HCT116 (cell line): ENCODE measurements around the gene IMMT. TPM values are rescaled to one million over a fixed set of nuclear protein-coding genes. Genes with fewer than 3 reads are reported as not detected.

Experiments used
- ATAC-seq: fragments of 200-7000 bp; cut with Tn5 transposase; 2 replicates; pipeline ENCODE4 v1.9.1; 2020; ENCODE audit warnings: mild to moderate bottlenecking, moderate library complexity
- BruUV-seq: library from RNA; stranded (reverse); fragments of 400-500 nt; replicated peaks from 2 replicates; lab custom pipeline; 2021; lab: Mats Ljungman, UMichigan
- CTCF ChIA-PET: fragments of 300-600 bp; sonication (Branson Sonifier 250); formaldehyde crosslinking; loops from one replicate; lab custom pipeline; 2021; ENCODE audit warnings: antibody characterized with exemption; lab: Charles Lee
- POLR2A ChIA-PET: fragments of 300-600, 350-600 bp; sonication (Branson Sonifier 250); formaldehyde crosslinking; loops from one replicate; lab custom pipeline; 2021; ENCODE audit warnings: antibody characterized with exemption; lab: Charles Lee
- RAD21 ChIA-PET, 2 experiments: fragments of 300-600 bp; sonication (Branson Sonifier 250); formaldehyde crosslinking; loops; one replicate each; lab custom pipeline; 2023; ENCODE audit warnings: low total read pairs in 2 of 2; ENCODE audit not compliant: uncharacterized antibody in 2 of 2, unreplicated experiment in 2 of 2, low non-redundant PET in 1 of 2; lab: Charles Lee
- DNase-seq: peaks from one replicate; pipeline ENCODE4 v3.0.0-alpha.2; 2010; ENCODE audit warnings: low read depth, low spot score
- H2AFZ ChIP-seq: fragments of 200-600 bp; shearing (Covaris generic), sonication (generic); 2 replicates; pipeline ENCODE4 v1.6.1; 2017; ENCODE audit warnings: low read depth, mixed run types, mixed read lengths, antibody characterized with exemption, low read length; ENCODE audit not compliant: poor library complexity, severe bottlenecking
- H3K27ac ChIP-seq: 2 replicates; pipeline ENCODE4 v1.5.1; 2012; ENCODE audit warnings: low read depth, low read length
- H3K27me3 ChIP-seq: fragments of 200-600 bp; sonication (generic); 2 replicates; pipeline ENCODE4 v1.6.1; 2016; ENCODE audit warnings: mixed run types, low read length, mixed read lengths; ENCODE audit not compliant: insufficient read depth
- H3K36me3 ChIP-seq, 2 experiments: fragments of 200-500 bp in 1 of 2; fragments of 200-600 bp in 1 of 2; sonication (Bioruptor generic) in 1 of 2; sonication (generic) in 1 of 2; 2 replicates each; pipeline versions ENCODE4 v1.5.1 to v1.6.1; 2014 to 2016; ENCODE audit warnings: low read length in 2 of 2, inconsistent platforms in 1 of 2, mixed read lengths in 1 of 2, mixed run types in 1 of 2; ENCODE audit not compliant: insufficient read depth in 2 of 2, control insufficient read depth in 1 of 2
- H3K4me1 ChIP-seq, 2 experiments: fragments of 200-600 bp in 1 of 2; sonication (generic) in 1 of 2; 2 replicates each; pipeline versions ENCODE4 v1.5.1 to v1.6.1; 2012 to 2017; ENCODE audit warnings: low read length in 2 of 2, inconsistent platforms in 1 of 2, mild to moderate bottlenecking in 1 of 2, mixed read lengths in 1 of 2, mixed run types in 1 of 2, moderate library complexity in 1 of 2; ENCODE audit not compliant: insufficient read depth in 2 of 2, control insufficient read depth in 1 of 2
- H3K4me2 ChIP-seq: fragments of 200-600 bp; sonication (generic); 2 replicates; pipeline ENCODE4 v1.6.1; 2017; ENCODE audit warnings: mixed run types, low read length, mixed read lengths
- H3K4me3 ChIP-seq, 2 experiments: fragments of 200-600 bp in 1 of 2; sonication (generic) in 1 of 2; replicated peaks in 1 of 2; 2 replicates each; pipeline ENCODE4 v1.5.1; 2011 to 2016; ENCODE audit warnings: low read length in 2 of 2, control low read depth in 1 of 2, low read depth in 1 of 2, mild to moderate bottlenecking in 1 of 2, mixed read lengths in 1 of 2, mixed run types in 1 of 2
- H3K79me2 ChIP-seq: fragments of 200-600 bp; sonication (generic); 2 replicates; pipeline ENCODE4 v1.6.1; 2017; ENCODE audit warnings: mild to moderate bottlenecking, mixed run types, low read length, moderate library complexity, mixed read lengths; ENCODE audit not compliant: insufficient read depth
- H3K9ac ChIP-seq: fragments of 200-600 bp; sonication (generic); 2 replicates; pipeline ENCODE4 v1.6.1; 2016; ENCODE audit warnings: low read length, mixed read lengths
- H3K9me2 ChIP-seq: fragments of 200-600 bp; sonication (generic), shearing (Covaris generic); 2 replicates; pipeline ENCODE4 v1.6.1; 2017; ENCODE audit warnings: mixed run types, mild to moderate bottlenecking, moderate library complexity; ENCODE audit not compliant: insufficient read depth
- H3K9me3 ChIP-seq, 2 experiments: fragments of 200-500 bp in 1 of 2; fragments of 200-600 bp in 1 of 2; sonication (Bioruptor generic) in 1 of 2; sonication (generic) in 1 of 2; 2 replicates each; pipeline ENCODE4 v1.6.1; 2014 to 2017; ENCODE audit warnings: low read length in 2 of 2, mixed read lengths in 2 of 2, inconsistent platforms in 1 of 2, low read depth in 1 of 2, mild to moderate bottlenecking in 1 of 2, mixed run types in 1 of 2, moderate library complexity in 1 of 2; ENCODE audit not compliant: control insufficient read depth in 1 of 2, insufficient read depth in 1 of 2
- H4K20me1 ChIP-seq: fragments of 200-600 bp; sonication (generic), shearing (Covaris generic); 2 replicates; pipeline ENCODE4 v1.6.1; 2017; ENCODE audit warnings: mixed run types, mild to moderate bottlenecking, moderate library complexity; ENCODE audit not compliant: insufficient read depth
- EGR1 ChIP-seq: IDR thresholded peaks from 2 replicates; pipeline ENCODE4 v1.6.1; 2012; ENCODE audit warnings: low read depth
- EZH2 ChIP-seq: fragments of 200-600 bp; sonication (generic); IDR thresholded peaks from 2 replicates; pipeline ENCODE4 v1.6.1; 2017; ENCODE audit warnings: antibody characterized with exemption, mixed run types
- FOSL1 ChIP-seq: IDR thresholded peaks from 2 replicates; pipeline ENCODE4 v1.6.1; 2012; ENCODE audit warnings: low read depth
- POLR2A ChIP-seq: IDR thresholded peaks from 2 replicates; pipeline ENCODE4 v1.7.0; 2011; ENCODE audit warnings: borderline replicate concordance; ENCODE audit not compliant: insufficient read depth, insufficient read length; ENCODE audit errors: extremely low read depth
- SIN3A ChIP-seq: IDR thresholded peaks from 2 replicates; pipeline ENCODE4 v1.6.1; 2012; ENCODE audit warnings: low read depth
- SP1 ChIP-seq: IDR thresholded peaks from 2 replicates; pipeline ENCODE4 v1.6.1; 2012; ENCODE audit warnings: low read depth
- YY1 ChIP-seq: IDR thresholded peaks from 2 replicates; pipeline ENCODE4 v1.6.1; 2011; ENCODE audit warnings: low read length, low read depth, moderate library complexity, mild to moderate bottlenecking; ENCODE audit not compliant: insufficient replicate concordance; ENCODE audit errors: extremely low read depth
- ZFX ChIP-seq: fragments of 450-650 bp; IDR thresholded peaks from 2 replicates; pipeline ENCODE4 v1.6.1; 2017
- ZNF274 ChIP-seq: fragments of 200-500 bp; sonication (Bioruptor generic); IDR thresholded peaks from 2 replicates; pipeline ENCODE4 v1.6.1; 2014; ENCODE audit warnings: mild to moderate bottlenecking, low read depth, low read length, inconsistent platforms
- intact Hi-C: fragments of 100-400 bp; cut with micrococcal nuclease; formaldehyde crosslinking; loops from 2 replicates; pipeline ENCODE4 v1.10.0; 2022
- total RNA-seq: library from RNA; stranded (reverse); gene quantifications from one replicate; pipeline ENCODE4 v1.2.1, GENCODE V29; 2021; ENCODE audit not compliant: unreplicated experiment
- TF ChIP-seq, protein P1 (sequence below): IDR thresholded peaks from 2 replicates; pipeline ENCODE4 v1.6.1; 2012
- TF ChIP-seq, protein P2 (sequence below), 3 experiments: fragments of 200-600 bp in 1 of 3; sonication (generic) in 1 of 3; IDR thresholded peaks in 2 of 3; conservative IDR thresholded peaks in 1 of 3; 2 replicates each; pipeline ENCODE4 v1.5.1; 2012 to 2017; ENCODE audit warnings: low read depth in 2 of 3, low read length in 2 of 3, antibody characterized with exemption in 1 of 3, borderline replicate concordance in 1 of 3, control low read depth in 1 of 3, mild to moderate bottlenecking in 1 of 3, mixed read lengths in 1 of 3, mixed run types in 1 of 3, moderate library complexity in 1 of 3; ENCODE audit not compliant: insufficient read depth in 1 of 3
- TF ChIP-seq, protein P3 (sequence below): IDR thresholded peaks from 2 replicates; pipeline ENCODE4 v1.6.1; 2012; ENCODE audit warnings: low read depth

The IMMT gene
- total RNA-seq, 1 experiment from 2014 or later = 125 TPM

DNA sequence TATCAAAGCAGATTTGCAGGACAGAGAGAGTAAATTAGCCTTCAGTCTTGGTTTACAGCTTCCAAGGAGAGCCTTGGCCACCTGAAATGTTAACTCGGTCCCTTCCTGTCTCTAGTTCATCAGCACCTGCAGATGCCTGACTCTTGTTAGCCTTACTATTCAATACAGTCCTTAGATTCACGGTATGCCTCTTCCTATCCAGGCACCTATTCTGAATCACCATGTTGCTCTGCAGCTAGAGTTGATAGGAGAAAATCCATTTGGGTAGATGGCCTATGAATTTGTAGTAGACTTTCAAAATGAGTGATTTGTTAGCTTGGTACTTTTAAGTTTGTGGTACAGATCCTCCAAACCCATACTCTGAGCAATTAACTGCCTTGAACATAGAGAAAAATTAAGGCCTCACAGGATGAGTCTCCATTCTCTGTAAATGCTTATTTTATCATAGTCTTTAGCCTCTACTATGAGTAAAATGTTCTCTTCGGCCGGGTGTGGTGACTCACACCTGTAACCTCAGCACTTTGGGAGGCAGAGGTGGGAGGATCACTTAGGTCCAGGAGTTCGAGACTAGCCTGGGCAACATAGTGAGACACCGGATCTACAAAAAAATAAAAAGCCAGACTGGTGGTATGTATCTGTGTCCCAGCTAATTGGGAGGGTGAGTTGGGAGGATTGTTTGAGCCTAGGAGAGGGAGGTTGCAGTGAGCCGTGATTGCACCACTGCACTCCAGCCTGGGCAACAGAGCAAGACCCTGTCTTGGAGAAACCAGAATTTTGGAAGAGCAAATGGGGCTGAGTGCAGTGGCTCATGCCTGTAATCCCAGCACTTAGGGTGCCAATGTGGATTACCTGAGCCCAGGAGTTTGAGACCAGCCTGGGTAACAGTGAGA lies 56.3 kb downstream of the IMMT start:
- DNase-seq (no peak), ATAC-seq (no peak)
- no peak overlapping the region for H3K4me3 ChIP-seq
- POLR2A ChIA-PET = no interaction called here
- RAD21 ChIA-PET = no interaction called here
- no peak overlapping the region for H3K9ac ChIP-seq
- intact Hi-C loops = no loop called here
- H3K36me3 ChIP-seq = peaks cover 39 to 45% of the 10 kb centered on the region in 2 experiments
- CTCF ChIA-PET = no interaction called here
- no peaks in the 10 kb centered on the region for H3K4me1 ChIP-seq
- BruUV-seq = no TSS peak
- no peak overlapping the region for H2AFZ ChIP-seq
- TF ChIP-seq SIN3A (no peak), EGR1 (no peak), ZNF274 (no peak), YY1 (no peak), POLR2A (no peak), ZFX (no peak), SP1 (no peak), EZH2 (no peak), FOSL1 (no peak)
- TF ChIP-seq, protein P1, sequence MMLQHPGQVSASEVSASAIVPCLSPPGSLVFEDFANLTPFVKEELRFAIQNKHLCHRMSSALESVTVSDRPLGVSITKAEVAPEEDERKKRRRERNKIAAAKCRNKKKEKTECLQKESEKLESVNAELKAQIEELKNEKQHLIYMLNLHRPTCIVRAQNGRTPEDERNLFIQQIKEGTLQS = no peak
- TF ChIP-seq, protein P2, sequence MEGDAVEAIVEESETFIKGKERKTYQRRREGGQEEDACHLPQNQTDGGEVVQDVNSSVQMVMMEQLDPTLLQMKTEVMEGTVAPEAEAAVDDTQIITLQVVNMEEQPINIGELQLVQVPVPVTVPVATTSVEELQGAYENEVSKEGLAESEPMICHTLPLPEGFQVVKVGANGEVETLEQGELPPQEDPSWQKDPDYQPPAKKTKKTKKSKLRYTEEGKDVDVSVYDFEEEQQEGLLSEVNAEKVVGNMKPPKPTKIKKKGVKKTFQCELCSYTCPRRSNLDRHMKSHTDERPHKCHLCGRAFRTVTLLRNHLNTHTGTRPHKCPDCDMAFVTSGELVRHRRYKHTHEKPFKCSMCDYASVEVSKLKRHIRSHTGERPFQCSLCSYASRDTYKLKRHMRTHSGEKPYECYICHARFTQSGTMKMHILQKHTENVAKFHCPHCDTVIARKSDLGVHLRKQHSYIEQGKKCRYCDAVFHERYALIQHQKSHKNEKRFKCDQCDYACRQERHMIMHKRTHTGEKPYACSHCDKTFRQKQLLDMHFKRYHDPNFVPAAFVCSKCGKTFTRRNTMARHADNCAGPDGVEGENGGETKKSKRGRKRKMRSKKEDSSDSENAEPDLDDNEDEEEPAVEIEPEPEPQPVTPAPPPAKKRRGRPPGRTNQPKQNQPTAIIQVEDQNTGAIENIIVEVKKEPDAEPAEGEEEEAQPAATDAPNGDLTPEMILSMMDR (IDR thresholded peaks at IDR 0.05 in 2 of 3, conservative IDR thresholded peaks at IDR 0.05 in 1 of 3; ENCODE audit: borderline replicate concordance in 1 of 3, insufficient read depth in 1 of 3, low read depth in 2 of 3, low read length in 2 of 3) = no peak
- TF ChIP-seq, protein P3, sequence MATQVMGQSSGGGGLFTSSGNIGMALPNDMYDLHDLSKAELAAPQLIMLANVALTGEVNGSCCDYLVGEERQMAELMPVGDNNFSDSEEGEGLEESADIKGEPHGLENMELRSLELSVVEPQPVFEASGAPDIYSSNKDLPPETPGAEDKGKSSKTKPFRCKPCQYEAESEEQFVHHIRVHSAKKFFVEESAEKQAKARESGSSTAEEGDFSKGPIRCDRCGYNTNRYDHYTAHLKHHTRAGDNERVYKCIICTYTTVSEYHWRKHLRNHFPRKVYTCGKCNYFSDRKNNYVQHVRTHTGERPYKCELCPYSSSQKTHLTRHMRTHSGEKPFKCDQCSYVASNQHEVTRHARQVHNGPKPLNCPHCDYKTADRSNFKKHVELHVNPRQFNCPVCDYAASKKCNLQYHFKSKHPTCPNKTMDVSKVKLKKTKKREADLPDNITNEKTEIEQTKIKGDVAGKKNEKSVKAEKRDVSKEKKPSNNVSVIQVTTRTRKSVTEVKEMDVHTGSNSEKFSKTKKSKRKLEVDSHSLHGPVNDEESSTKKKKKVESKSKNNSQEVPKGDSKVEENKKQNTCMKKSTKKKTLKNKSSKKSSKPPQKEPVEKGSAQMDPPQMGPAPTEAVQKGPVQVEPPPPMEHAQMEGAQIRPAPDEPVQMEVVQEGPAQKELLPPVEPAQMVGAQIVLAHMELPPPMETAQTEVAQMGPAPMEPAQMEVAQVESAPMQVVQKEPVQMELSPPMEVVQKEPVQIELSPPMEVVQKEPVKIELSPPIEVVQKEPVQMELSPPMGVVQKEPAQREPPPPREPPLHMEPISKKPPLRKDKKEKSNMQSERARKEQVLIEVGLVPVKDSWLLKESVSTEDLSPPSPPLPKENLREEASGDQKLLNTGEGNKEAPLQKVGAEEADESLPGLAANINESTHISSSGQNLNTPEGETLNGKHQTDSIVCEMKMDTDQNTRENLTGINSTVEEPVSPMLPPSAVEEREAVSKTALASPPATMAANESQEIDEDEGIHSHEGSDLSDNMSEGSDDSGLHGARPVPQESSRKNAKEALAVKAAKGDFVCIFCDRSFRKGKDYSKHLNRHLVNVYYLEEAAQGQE = no peak
- H4K20me1 ChIP-seq = no peaks in the 10 kb centered on the region
- H3K9me3 ChIP-seq = no peaks in the 10 kb centered on the region
- no peak overlapping the region for H3K4me2 ChIP-seq
- no peak overlapping the region for H3K27ac ChIP-seq
- no peaks in the 10 kb centered on the region for H3K79me2 ChIP-seq
- H3K27me3 ChIP-seq = no peaks in the 10 kb centered on the region
- no peaks in the 10 kb centered on the region for H3K9me2 ChIP-seq
